GM19452 (cell line): Measurements from ENCODE around the gene SBDS.
"Not testable (repeated sequence)": the region's sequence is repeated elsewhere in the genome, so short reads cannot be mapped to it uniquely, and the experiment has no call there.

Experiments
- ATAC-seq: cut with Tn5 transposase; IDR thresholded peaks from one replicate; pipeline ENCODE4 v1.9.1; 2021; ENCODE audit not compliant: unreplicated experiment

The SBDS gene

DNA sequence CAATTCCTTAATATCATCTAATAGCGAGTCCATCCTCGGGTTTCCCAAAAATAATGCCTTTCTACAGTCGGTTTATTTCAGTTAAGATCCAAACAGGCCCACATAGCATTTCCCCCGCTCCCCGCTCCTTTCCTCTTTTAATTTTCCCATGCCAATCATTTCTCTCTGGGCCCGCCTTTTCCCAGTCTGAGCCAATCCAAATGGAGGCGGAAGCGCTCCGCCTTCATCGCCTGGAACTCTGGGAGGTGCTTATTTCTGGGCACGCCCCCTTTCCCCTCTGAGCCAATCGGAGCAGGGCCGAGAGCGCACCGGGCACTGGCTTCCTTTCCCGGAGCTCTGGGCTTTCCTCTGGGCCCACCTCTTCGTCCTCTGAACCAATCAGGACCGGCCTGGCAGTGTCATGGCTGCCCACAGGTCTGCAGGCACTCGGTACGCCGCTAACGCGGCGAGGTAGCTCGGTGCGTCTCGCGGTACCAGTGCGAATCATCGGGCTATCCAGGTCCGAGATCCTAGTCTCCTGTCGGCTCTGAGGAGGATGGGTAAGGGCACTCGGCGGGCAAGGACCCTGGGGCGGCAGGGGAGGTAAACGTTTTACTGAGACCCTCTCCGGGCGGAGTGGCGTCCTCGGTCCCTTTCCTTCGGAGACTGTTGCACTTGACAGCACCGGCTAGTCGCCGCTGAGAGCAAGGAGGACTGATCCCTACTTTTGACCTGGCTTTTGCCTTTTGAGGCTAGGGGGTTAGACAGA, 1.2 kb upstream of the SBDS start, which contains the start of gene TYW1:
Gene TYW1 (plus strand): TSS at position 390 of the 748 bp plus-strand sequence. CDS start 146 bp downstream, at position 536.
- ATAC-seq = peak; percentile 86

DNA sequence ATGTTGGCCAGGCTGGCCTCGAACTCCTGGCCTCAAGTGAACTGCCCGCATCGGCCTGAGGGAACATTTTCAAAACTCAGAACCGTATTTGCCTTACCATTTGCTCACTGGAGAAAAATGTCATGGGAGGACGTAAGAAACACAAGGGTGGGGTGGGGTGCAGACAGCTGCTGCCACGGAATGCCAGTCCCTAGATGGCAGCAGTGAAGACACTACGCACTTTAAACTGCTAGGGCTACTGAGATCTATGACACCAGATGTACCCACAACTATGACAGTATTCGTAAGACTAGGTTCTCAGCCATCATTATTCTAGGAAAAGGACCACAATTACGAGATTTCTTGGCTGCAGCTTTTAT, 716 bp downstream of the SBDS start:
- ATAC-seq = peak; percentile 35

DNA sequence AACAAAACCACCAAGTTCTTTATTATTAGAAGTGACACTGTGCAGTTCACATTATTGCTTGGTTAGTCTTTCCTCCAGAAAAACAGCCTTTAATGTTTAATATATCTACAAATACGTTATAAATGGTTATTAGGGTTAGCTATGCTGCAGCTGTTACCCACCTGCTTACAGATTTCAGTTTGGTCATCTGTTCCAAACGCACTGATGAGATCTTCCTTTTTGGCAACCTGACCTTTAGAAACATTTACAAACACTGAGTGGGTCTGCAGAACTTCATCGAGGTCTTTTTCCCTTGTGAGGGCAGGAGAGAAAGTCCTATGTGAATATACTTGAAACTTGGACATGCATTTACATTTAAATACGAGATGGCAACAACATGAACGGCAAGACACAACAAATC, 1.3 kb downstream of the SBDS start:
- ATAC-seq = not testable (repeated sequence)

DNA sequence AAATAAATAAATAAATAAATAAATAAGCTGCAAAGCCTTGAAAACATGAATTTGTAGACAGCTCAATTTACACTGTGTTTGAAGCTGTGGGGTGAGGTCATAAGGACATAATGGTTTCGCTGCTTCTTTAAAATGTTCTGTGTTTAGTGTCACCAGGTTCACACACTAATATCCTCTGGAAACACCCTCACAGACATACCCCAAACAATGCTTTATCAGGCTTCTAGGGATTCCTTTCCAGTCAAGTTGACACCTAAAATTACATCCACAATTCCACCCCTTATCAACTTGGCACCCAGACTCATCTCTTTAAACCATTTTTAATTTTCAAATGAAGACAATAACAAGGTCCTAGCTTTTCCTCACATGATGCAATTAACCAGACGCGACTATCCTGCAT, 5.8 kb downstream of the SBDS start:
- not testable (repeated sequence) for ATAC-seq

DNA sequence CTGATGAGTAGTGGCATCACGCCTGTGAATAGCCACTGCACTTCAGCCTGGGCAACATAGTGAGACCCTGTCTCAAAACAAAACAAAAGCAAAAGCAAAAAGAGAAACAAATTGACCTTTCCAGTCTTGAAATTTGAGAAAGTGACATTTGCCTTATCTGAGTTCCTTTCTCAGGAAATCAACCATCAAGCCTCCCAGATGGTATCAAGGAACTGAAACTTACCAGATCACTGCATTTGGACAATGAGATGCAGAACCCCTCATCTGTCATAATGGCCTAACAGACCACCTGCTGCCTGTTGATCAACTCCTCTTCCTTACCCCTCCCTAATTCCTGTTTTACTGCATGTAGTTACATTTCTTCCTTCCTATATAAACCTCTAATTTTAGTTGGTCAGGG, 15.1 kb downstream of the SBDS start:
- ATAC-seq = not testable (repeated sequence)

DNA sequence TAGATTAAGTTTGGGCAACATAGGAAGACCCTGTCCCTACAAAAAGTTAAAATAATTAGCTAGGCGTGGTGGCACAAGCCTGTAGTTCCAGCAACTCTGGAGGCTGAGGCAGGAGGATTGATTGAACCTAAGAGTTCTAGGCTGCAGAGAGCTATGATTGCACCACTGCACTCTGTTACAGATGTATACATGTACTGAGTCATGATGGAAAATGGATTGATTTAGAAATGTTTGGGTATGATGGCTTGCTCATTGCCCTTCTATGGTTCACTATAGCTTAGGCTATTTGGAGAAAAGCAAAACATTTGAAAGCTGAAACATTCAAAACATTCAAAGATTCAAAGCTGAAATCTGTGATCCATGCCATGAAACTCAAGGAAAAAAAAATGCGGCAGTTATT, 16.4 kb downstream of the SBDS start:
- not testable (repeated sequence) for ATAC-seq

DNA sequence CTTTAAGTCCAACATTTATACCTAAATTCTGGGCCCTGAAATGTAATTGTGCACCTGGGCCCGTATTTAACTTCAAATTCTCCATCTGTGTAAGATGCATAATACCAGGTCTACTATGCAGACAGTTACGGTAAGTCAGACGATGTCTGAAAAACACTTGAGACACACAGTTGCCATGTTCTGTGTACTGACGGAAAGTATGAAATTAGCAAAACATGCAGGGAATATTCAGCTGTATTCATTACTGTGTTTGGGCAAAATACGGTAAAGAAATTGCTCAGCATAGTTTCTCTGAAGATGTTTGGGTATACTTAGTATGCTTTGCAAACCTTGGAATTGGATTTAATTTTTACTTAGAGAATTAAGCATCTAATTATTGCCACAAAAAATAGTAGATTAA, 17.1 kb downstream of the SBDS start:
- not testable (repeated sequence) for ATAC-seq

DNA sequence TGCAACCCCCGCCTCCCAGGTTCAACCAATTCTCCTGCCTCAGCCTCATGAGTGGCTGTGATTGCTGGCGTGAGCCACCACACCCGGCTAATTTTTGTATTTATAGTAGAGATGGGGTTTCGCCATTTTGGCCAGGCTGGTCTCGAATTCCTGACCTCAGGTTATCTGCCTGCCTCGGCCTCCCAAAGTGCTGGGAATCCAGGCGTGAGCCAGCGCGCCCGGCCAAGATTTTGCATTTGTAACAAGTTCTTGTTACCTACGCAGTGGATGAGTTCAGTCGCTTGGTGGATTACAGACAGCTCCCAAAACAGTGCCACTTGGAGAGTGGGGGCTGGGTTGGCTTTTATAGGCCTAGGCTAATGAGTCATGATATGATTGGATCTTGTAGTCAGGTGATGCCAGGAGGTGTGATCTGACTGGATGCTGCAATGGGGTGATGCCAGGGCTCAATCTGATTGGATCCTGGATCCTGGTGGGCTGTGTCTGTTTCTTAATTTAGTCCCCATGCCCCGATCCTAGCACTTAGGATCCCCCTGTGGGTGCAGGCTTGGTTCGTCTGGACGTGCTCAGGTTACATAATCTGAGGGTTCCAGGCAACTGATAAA, 20.3 kb downstream of the SBDS start:
- no peak for ATAC-seq

DNA sequence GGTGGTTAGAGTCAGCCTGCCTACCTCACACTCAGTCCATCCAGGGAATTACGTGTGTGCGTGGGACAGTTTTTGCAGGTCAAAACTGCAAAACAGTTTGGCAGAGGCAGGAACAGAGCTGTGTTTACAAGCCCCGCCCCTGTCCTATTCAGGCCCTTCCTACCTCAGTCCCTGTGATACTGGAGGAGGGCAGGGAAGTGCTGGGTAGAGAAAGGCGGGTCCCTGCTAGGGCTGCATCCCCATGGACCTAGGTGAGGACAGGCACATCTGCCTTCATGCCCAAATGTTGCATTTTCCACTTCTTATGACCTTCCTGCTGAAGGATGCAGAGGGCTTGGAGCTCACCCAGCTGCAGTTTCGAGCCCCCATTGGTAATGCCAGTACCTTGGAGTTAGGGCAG, 25.1 kb downstream of the SBDS start:
- no peak for ATAC-seq

DNA sequence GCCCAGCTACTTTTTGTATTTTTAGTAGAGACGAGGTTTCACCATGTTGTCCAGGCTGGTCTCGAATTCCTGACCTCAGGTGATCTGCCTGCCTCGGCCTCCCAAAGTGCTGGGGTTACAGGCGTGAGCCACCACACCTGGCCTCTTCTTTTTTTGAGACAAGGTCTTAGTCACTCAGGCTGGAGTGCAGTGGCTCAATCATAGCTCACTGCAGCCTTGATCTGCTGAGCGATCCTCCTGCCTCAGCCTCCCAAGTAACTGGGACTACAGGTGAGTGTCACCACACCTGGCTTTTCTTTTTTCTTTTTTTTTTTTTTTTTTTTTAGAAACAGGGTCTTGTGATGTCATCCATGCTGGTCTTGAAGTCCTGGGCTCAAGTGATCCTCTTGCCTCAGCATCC, 26.4 kb downstream of the SBDS start:
- ATAC-seq = not testable (repeated sequence)

DNA sequence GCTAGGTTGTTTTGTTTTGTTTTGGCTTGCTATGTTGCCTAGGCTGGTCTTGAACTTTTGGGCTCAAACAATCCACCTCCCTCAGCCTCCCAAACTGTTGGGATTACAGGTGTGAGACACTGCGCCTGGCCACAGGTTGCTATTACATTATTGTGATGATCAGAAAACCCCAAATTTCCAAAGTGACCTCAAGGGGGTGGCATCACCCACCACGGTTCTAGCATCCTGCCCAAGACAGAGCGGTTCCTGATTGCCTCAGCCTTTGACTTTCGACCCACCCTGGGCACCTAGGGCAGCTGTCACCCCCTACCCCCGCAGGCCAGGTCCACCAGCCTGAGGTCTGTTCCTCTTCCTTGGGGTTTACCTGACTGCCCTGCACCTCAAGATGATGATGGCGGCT, 28.4 kb downstream of the SBDS start:
- ATAC-seq = no peak

DNA sequence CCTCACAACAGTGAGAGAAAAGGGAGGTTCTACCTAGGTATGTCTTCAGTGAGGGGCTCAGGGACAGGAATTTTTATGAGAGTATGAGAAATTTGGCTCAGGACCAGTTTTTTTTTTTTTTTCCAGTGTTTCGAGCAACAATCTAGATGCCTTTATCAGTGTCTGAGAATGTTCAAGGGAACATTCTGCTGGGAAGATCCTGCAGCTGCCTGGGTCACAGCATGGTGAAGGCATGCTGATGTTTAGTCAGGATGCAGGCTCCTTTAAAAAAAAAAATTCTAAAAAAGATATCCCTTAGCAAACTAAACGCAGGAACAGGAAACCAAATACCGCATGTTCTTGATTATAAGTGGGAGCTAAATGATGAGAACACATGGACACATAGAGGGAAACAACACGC, 31.0 kb downstream of the SBDS start:
- no peak for ATAC-seq

DNA sequence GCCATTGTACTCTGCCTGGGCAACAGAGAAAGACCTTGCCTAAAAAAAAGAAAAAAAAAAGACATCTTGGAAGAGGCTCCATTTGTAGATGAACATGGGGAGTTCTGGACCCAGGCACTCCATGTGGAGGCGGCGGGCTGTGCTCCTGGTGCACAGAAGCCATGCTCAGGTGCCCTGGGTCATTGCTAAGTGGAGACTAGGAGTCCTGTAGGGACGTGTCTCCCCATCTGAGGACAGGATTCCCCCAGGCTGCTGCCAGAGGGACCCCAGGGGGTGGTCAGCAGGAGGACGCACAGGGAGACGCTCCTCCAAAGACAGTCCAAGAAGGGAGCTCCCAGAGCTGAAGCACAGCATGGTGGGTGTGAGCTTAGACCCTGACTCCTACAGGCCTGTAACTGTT, 34.3 kb downstream of the SBDS start:
- ATAC-seq = no peak

DNA sequence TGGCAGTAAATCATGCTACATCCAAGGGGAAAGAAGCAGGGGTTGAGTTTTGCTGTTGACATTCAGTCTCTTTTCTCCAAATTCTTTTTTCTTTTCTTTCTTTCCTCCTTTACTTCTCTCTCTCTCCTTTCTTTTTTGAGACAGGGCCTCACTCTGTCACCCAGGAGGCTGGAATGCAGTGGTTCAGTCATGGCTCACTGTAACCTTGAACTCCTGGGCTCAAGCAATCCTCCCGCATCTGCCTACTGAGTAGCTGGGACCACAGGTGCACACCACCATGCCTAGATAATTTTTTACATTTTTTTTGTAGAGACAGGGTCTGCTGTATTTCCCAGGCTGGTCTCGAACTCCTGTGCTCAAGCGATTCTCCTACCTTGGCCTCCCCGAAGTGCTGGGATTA, 35.2 kb downstream of the SBDS start:
- ATAC-seq = no peak

DNA sequence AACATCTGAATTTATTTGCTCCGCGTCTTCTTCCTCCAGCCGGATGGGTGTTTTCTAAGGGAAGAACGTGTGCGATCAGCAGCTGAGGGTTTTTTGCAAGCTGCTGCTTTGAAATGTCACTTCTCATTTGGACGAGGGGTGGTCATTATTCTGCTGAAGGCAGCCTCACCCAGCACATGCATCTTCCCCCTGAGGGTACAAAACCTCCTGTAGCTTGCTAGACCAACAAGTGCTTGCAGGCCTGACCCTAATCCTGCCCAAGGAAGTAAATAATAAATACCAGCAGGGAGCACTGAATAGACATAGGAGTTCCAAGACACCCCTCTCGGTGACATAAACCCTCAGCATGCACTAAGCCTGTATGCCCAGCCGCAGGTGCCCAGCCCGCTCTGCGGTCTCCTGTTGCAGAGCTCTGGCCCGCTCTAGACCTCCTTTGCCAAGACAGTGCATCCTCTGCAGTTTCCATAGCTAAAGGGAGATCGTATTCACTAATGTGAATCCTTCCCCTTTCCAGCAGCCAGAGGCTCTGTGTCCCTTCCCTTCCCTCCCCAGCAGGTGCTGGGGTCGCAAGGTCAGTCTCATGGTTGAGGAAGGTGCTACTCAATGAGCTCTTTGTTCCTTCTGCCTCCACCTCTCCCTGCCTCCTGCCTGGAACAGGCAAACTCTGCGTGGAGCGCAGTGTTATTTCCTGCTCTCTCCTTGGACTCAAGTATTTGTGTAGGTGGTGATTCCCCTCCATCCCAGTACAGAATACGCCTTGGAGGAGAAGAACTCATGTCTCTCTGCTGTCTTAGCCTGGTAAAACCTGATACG, 36.6 kb downstream of the SBDS start:
- no peak for ATAC-seq

DNA sequence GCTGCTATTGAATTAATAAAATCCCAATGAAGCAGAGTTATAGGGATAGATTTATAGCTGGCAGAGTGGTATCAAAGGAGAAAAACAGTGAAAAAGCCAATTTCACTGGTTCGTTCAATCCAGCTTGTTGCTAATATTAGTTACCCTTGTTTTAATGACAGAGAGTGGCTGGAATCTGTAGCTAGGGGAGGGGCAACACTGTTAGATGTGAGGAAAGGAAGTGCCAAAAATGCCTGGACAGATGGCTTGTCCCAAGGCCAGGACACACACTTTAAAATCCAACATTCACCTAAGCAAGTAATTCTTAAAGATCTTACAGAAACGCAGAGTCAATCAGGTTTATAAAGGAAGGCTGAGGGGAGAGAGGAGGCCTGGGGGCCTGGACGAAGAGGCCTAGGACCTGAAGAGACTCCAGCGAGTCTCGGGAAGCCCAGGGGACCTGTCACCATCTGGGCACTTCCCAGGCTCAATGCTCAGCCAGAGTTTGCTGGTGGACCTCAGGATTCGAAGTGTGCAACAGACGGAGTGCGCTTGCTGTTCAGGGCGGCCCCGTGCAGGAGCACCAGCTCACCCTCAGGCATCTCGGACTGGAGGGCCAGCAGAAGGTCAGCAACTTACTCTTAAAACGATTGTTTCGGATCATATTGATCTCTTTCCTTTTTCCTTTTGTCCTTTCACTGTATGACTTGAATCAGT, 37.6 kb downstream of the SBDS start:
- no peak for ATAC-seq

DNA sequence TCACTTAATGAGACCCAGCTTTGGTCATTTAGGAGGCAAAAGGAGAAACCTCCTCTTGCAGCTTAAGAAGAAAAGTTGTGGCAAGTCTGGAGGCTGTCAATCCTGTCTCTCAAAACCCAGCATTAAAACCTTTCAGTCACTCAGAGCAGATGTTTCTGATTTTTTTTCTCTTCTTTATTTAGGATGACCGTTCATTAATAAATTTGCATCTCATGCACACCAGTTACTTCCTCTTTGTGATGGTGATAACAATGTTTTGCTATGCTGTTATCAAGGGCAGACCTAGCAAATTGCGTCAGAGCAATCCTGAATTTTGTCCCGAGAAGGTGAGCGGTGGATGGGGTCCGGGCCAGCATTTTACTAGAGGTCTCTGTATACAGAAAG, 42.4 kb downstream of the SBDS start:
- ATAC-seq = no peak

DNA sequence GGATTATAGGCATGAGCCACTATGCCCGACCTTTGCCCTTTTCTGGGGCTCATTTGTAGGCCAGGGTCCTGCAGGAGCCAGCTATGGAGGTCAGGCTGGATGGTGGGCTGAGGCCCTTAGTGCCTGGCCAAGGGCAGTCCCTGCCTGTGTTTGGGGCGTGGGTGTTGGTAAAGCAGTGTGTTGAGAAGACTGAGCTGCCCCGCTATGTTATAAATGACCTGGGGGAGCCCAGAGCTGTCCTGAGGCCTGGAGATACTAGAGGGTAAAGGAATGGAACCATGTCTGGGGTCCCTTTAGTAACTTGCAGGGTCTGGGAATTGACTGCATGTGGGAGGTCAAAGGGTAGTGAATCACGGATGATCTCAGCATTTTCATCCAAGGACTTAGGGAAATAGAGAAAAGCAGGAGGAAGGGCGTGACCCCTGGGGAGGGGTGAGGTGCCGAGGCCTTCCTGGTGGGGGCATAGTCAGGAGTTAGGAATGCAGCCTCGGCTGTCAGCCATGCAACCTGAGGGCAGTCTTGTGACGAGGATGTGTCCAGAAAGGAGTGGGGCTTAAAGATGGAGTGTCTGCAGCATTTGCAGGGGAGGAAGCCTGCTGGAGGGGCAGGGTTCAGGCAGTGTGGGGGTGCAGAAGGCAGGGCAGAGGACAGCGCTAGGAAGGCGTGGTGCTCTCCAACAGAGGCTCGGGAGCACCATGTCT, 42.9 kb downstream of the SBDS start:
- ATAC-seq = no peak

DNA sequence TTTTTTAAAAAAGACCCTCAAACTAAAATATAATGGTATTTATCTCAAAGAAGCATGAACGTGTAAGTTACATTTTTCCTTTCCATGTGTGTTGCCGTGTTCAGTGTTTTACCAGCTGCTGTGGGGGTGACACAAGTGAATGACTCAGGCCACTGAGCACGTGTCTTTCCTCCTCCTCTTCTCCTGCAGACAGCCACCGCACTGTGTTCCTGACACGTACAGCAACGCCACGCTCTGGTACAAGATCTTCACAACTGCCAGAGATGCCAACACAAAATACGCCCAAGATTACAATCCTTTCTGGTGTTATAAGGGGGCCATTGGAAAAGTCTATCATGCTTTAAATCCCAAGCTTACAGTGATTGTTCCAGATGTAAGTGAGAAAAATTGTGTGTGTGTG, 44.6 kb downstream of the SBDS start:
- ATAC-seq = no peak

DNA sequence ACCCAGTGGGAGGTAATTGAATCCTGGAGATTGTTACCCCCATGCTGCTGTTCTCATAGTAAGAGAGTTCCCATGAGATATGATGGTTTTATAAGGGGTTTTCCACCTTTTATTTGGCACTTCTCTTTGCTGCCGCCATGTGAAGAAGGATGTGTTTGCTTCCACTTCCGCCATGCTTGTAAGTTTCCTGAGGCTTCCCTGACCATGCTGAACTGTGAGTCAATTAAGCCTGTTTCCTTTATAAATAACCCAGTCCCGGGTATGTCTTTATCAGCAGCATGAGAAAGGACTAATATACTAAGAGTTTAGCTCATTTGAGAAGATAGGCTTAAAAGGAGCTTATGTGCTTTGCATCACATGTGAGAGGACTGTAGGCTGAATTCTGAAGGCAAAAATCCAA, 45.1 kb downstream of the SBDS start:
- no peak for ATAC-seq
